Activated T-helper 2 cell treated with anti-CD3 and anti-CD28 coated beads, Interferon-gamma antibody, Interleukin-2, Interleukin-4, amounts not matched to agents 10 μg/mL and 5 μg/mL and 100 μg/mL, durations not matched to agents 14 hours and 24 hours and 36 hours (primary cell): Measurements from ENCODE around the gene MYL11. TPM values are rescaled to one million over a fixed set of nuclear protein-coding genes. Genes with fewer than 3 reads are reported as not detected.
A peak's percentile ranks its signal among the peaks of the same experiment; 100 is the strongest.

Source experiments
- DNase-seq: peaks from one replicate; pipeline ENCODE4 v3.0.0; 2021; ENCODE audit warnings: low spot score
- H3K27ac Mint-ChIP-seq: one replicate; pipeline ENCODE4 v1.8.0; 2021; ENCODE audit warnings: mixed read lengths
- H3K27me3 Mint-ChIP-seq: one replicate; pipeline ENCODE4 v1.8.0; 2021; ENCODE audit warnings: low read depth, mixed read lengths
- H3K36me3 Mint-ChIP-seq: one replicate; pipeline ENCODE4 v1.8.0; 2021; ENCODE audit warnings: low read depth, mixed read lengths
- H3K4me1 Mint-ChIP-seq: one replicate; pipeline ENCODE4 v1.8.0; 2021; ENCODE audit warnings: low read depth, mixed read lengths
- H3K4me3 Mint-ChIP-seq: one replicate; pipeline ENCODE4 v1.8.0; 2021; ENCODE audit warnings: low read depth, mild to moderate bottlenecking, moderate library complexity, mixed read lengths
- H3K9me3 Mint-ChIP-seq: one replicate; pipeline ENCODE4 v1.8.0; 2021; ENCODE audit warnings: mixed read lengths
- intact Hi-C: fragments of 100-400 bp; cut with micrococcal nuclease; formaldehyde crosslinking; loops from one replicate; pipeline ENCODE4 v1.15.1; 2023
- total RNA-seq: library from RNA; stranded (reverse); gene quantifications from 2 replicates; pipeline ENCODE4 v1.2.3, GENCODE V29; 2022

The MYL11 gene
- total RNA-seq, 1 donor from 2014 or later, result 4.3 TPM

DNA sequence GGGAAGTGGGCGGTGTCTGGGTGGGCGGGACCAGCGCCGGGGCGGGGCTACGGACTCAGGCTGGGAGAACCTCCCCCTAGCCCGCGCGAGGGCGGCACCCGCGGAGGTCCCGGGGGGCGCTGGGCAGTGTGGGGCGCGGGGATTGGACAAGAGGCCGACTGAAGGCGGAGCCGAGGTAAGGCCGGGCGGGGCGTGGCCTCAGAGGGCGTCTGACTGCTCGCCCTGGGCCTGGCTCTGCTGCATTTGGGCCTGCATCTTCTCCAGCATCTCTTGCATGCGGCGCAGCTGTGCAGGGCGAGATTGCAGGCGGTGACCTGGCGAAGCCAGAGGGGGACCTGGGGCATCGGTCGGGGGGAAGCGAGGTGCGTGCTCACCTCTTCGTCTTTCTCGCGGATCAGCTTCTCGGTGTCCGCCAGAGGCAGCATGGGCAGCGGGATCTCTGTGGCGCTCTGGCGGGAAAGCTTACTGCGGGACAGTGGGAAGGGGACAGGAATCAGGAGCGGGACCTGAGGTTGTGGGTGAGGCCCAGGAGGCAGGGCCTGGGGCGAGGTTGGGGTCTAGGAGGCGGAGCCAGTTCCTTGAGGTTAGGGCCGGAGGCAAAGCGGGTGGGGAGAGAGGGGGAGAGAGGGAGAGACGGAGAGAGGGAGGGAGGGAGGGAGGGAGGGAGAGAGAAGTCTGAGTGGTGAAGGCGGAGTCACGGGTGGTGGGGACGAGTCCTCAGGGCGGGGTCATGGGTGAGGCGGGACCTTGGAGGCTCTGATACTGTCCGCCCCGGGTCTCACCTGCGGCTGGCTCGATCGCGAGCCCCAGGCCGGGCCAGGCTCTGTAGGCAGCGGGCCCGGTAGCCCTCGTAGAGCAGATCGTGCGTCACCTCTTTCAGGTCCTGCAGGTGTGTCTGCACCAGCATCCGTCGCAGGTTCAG is 3.9 kb downstream of the MYL11 start:
- intact Hi-C loops, result loop anchor here (1.0 to 10.0 kb wide), 5 partner anchors 8 to 574 kb away; partner anchors contain the start of genes FBRS, ITGAL, MAZ and TBC1D10B
- H3K27ac Mint-ChIP-seq, result peak overlapping the region; percentile 99
- H3K4me3 Mint-ChIP-seq, result peak overlapping the region; percentile 81
- DNase-seq, result peak; percentile 97
- peaks cover 37% of the 10 kb centered on the region for H3K4me1 Mint-ChIP-seq
- no peaks in the 10 kb centered on the region for H3K9me3 Mint-ChIP-seq
- no peaks in the 10 kb centered on the region for H3K27me3 Mint-ChIP-seq
- peaks cover 33% of the 10 kb centered on the region for H3K36me3 Mint-ChIP-seq

DNA sequence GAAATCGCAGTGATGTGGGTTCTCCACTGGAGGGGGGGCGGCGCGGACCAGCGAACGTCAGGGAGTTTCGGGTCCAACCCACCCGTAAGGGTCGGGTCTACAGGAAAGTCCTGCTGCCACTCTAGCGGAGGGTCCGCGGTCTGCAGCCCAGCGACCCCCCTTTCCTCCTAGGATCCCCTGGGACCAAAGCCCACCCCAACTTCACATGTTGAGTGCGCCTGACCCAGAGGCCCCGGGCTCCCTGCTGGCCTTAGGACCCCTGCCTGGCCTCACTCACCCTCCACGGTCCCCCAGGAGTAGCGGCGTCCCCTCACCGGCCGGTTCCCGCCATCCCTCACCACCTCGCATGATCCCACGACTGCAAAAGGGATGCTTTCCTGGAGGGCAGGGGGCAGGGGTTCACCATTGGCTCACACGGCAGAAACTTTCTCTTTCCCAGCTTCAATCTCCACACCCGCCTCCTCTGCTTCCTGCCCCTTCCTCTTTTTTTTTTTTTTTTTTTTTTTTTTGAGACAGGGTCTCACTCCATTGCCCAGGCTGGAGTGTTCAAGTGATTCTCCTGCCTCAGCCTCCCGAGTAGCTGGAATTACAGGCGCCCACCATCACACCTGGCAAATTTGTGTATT is 4.7 kb downstream of the MYL11 start:
- Mint-ChIP-seq H3K36me3 (peaks cover 33% of the 10 kb centered on the region), H3K27ac (peak overlapping the region; percentile 99), H3K27me3 (no peaks in the 10 kb centered on the region), H3K9me3 (no peaks in the 10 kb centered on the region), H3K4me1 (peaks cover 41% of the 10 kb centered on the region), H3K4me3 (peak overlapping the region; percentile 81)
- no peak for DNase-seq
- intact Hi-C loops, result loop anchor here (2.0 to 10.0 kb wide), 4 partner anchors 28 to 574 kb away; partner anchors contain the start of genes FBRS, ITGAL, MAZ and ZNF771

DNA sequence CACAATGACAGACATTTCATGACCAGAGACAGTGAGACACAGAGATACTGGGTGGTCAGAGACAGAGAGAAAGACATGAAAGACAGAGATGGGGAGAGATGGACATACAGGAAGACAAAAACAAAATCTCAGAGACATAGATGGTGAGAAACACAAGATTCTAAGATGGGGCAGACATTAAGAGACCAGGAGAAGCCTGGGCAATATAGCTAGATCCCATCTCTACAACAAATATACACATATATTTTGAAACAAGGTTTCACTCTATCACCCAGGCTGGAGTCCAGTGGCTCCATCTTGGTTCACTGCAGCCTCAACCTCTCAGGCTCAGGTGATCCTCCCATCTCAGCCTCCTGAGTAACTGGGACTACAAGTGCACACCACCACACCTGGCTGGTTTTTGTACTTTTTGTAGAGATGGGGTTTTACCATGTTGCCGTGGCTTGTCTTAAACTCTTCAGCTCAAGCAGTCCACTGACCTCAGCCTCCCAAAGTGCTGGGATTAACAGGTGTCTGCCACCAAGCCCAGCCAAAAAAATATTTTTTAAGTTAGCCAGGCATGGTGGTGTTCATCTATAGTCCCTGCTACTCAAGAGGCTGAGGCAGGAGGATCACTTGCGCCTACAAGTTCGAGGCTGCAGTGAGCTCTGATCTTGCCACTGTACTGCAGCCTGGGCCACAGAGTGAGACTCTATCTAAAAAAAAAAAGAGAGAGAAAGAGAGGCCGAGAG is 5.6 kb downstream of the MYL11 start:
- peak overlapping the region; percentile 97 for H3K27ac Mint-ChIP-seq

DNA sequence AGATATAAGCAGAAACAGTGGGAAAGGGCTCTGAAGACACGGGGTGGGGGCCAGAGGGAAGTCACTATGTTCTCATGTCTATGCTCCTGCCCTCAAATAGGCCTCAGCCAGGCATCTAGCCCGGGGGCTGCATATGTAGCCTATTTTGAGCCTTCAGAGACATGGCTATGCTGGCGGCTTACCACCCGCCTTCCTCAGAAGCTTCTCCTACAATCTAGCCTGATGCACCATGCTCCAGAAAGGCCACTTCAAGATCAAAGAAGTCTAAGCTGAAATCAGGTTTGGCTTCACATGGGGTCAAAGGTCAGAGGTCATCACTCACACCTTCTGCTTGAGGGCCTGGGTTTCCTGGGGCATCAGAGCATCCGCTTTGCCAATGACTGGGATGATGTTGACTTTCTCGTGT is 6.2 kb downstream of the MYL11 start:
- H3K4me1 Mint-ChIP-seq, result peaks cover 41% of the 10 kb centered on the region
- DNase-seq, result no peak
- H3K27ac Mint-ChIP-seq, result peak overlapping the region; percentile 97
- H3K4me3 Mint-ChIP-seq, result peak overlapping the region; percentile 81
- no peaks in the 10 kb centered on the region for H3K27me3 Mint-ChIP-seq
- H3K9me3 Mint-ChIP-seq, result no peaks in the 10 kb centered on the region
- intact Hi-C loops, result no loop called here
- H3K36me3 Mint-ChIP-seq, result peaks cover 33% of the 10 kb centered on the region

More for the DNA sequence above, 5.6 kb downstream of the MYL11 start:
- intact Hi-C loops, result no loop called here
- Mint-ChIP-seq H3K4me3 (peak overlapping the region; percentile 81), H3K4me1 (peaks cover 41% of the 10 kb centered on the region), H3K27me3 (no peaks in the 10 kb centered on the region), H3K9me3 (no peaks in the 10 kb centered on the region), H3K36me3 (peaks cover 33% of the 10 kb centered on the region)
- DNase-seq, result no peak

DNA sequence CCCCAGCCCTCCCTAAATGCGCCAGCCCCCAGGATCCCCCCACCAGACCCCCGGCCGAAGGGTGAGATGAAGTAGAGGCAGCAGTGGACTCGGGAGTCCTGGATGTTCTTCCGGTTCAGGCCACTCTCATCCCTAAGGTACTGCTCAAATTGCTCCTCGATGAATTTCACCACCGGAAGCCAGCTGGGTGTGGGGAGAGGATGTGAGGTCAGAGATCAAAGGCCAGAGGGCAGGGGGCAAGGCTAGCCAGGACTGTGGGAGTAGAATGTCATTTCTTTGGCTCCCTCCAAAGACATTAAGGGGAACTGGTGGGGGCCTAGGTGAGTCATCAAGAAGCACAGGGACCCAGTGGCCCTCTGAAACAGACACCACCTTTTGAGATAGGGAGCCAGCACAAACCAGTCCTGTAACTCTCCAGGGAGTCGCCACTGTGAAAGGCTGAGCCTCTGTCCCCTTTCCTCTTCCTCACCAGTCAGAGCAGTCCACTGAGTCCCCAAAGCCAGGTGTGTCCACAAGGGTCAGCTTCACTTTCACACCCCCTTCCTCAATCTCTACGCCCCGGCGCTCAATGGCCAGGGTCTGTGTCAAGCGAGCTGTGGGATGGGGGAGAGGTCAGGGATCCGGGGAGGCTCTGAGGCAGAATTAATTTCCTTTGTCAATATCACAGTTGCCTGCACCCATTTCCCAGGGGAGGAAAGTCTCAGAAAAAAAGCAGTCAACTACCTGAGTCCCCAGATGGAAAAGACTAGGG is 6.9 kb downstream of the MYL11 start:
- Mint-ChIP-seq H3K27me3 (no peaks in the 10 kb centered on the region), H3K4me3 (peak overlapping the region; percentile 81), H3K9me3 (no peaks in the 10 kb centered on the region), H3K4me1 (peaks cover 41% of the 10 kb centered on the region), H3K36me3 (peaks cover 33% of the 10 kb centered on the region), H3K27ac (peak overlapping the region; percentile 97)
- no peak for DNase-seq
- intact Hi-C loops, result loop anchor here (1.0 kb wide), 1 partner anchor 14 kb away; the partner anchor contains the start of gene ZNF48

DNA sequence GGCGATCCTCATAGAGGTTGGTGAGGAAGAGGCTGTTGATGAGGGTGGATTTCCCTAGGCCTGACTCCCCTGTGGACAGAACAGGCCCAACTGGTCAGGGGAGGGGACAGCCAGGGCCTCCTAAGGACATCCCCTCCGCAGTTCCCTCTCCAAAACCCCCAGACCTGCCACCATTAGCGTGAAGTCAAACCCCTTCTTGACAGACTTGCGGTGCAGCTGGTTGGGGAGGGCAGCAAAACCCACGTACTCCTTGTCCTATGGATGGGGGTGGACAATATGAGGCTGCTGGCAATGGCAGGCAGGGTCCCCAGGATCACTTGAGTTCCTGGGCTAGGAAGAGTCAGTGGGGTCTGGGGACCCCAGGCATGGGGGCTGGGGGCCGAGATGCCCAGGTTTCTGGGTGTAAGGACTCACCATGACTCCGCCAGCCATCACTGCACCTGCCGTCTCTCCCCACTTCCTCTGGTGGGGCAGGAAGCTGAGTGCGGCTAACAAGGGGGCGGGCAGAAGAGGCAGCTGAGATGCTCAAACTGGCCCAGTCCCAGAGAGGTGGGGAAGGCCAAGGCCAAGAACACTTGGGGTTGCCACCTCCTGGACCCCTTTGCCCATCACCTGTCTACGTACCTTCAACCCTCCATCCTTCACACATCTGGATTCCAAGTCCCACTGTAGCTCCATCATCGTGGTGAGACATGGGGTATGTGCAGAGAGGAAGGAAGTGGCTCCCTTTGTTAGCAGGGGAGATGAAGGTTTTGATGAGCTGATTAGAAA is 7.7 kb downstream of the MYL11 start, which contains the start of gene SEPTIN1:
TSS of gene SEPTIN1 (minus strand) at position 451 of the 771 bp plus-strand sequence. CDS start at position 432, 19 bp downstream.
- Mint-ChIP-seq H3K27ac (peak within 1 kb of the TSS; percentile 97), H3K27me3 (no peaks in the 10 kb centered on the region), H3K4me1 (peaks cover 39% of the 10 kb centered on the region), H3K36me3 (peaks cover 33% of the 10 kb centered on the region), H3K9me3 (no peaks in the 10 kb centered on the region), H3K4me3 (peak within 1 kb of the TSS; percentile 81)
- intact Hi-C loops, result loop anchor here (1.0 kb wide), 1 partner anchor 13 kb away; the partner anchor contains the start of gene ZNF48
- DNase-seq, result peak; percentile 72

DNA sequence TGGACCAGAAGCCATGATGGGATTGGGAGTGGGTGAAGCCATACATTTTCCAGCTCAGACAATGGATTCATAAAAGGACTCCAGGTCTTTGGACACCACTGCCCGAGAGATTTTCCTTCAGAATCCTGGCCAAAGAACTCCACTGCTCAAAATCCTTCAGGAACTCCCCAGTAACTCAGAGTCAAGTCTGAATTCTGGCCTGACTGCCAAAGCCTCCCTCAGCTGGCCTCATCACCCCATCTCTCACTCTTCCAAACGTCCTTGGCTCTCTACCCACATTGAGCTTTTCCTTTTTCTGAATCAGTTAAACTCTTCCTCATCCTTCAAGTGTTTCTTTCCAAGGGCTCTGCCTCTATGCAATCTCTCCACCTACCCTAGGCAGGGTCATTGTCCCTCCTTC is 8.9 kb downstream of the MYL11 start:
- Mint-ChIP-seq H3K27me3 (no peaks in the 10 kb centered on the region), H3K4me3 (peak overlapping the region; percentile 81), H3K36me3 (peaks cover 29% of the 10 kb centered on the region), H3K4me1 (peaks cover 32% of the 10 kb centered on the region), H3K27ac (peak overlapping the region; percentile 97), H3K9me3 (no peaks in the 10 kb centered on the region)
- intact Hi-C loops, result no loop called here
- DNase-seq, result no peak

DNA sequence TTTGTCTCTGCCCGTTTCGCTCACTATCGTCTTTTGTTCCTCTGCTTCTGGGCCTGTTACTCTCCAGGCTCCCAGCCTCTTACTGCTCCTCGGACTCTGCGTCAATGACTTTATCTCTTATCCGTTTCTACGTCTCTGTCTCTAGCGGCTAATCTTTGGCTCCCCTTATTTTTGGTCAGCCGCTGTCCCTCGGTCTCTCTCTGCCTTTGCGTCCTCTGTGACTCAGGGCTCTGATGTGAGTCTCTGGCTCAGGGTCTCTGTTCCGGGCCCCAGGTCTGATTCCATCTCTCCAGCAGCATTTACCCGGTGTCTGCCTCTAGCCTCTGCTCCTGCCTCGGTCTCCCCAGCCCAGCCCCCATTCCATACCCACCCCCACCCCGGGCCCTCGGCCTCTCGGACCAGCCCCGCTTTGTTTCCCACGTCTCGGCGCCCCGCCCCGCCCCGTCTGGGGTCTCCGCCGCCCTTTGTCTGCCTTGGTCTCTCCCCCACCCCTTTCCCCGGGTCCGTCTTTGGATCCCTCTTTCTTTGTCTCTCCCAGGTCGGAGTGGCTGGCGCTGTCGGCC is 20.1 kb downstream of the MYL11 start:
- H3K27ac Mint-ChIP-seq, result peak overlapping the region; percentile 78
- peak overlapping the region; percentile 86 for H3K4me3 Mint-ChIP-seq
- no peaks in the 10 kb centered on the region for H3K9me3 Mint-ChIP-seq
- DNase-seq, result no peak
- H3K27me3 Mint-ChIP-seq, result no peaks in the 10 kb centered on the region
- intact Hi-C loops, result loop anchor here (1.0 kb wide), 1 partner anchor 12 kb away; the partner anchor contains the start of gene SEPTIN1
- H3K36me3 Mint-ChIP-seq, result peaks cover 28% of the 10 kb centered on the region
- H3K4me1 Mint-ChIP-seq, result peaks cover 26% of the 10 kb centered on the region

DNA sequence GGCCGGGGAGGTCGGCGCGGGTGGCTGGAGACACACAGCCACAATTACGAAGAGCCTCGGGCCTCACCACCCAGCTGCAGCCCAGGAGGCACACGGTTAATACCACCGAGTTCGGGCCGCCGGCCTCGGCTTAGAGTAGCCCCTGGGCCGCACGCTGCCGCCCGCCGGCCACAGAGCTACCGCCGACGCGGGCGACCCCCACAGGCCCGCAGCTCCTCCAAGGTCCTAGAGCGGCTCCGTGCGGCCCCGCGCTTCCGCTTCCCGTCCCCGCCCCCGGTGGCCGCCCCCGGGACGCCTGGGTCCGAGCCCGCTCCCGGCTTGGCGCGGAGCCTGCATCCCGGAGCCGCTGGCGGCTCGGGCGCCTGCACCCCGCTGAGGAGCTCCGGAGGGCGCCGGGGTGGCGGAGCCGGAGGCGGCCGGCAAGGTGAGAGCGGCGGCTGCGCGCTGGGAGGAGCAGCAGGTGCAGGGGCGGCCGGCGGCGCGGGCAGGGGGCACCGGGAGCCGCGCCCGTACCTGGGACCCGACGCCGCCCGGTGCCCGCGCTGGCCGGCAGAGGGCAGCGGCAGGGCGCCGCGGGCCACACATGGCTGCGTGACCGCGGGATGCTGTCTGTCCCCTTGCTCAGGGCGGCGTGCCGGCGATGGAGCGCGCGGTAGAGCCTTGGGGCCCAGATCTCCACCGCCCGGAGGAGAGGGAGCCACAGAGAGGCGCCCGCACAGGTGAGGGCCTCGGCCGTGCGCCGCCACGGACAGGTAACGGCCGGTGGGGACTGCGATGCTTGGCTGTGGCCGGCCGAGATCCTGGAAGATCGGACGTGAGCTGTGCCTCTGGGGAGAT is 20.8 kb downstream of the MYL11 start, which contains the start of gene ZNF48:
TSS of gene ZNF48 (plus strand) at position 266 of the 837 bp plus-strand sequence. CDS start at position 641, 375 bp downstream.
- intact Hi-C loops, result loop anchor here (1.0 kb wide), 1 partner anchor 13 kb away; the partner anchor contains the start of gene SEPTIN1
- H3K36me3 Mint-ChIP-seq, result peaks cover 28% of the 10 kb centered on the region
- no peaks in the 10 kb centered on the region for H3K9me3 Mint-ChIP-seq
- DNase-seq, result peak; percentile 41
- peaks cover 33% of the 10 kb centered on the region for H3K4me1 Mint-ChIP-seq
- peak within 1 kb of the TSS; percentile 88 for H3K27ac Mint-ChIP-seq
- no peaks in the 10 kb centered on the region for H3K27me3 Mint-ChIP-seq
- H3K4me3 Mint-ChIP-seq, result peak within 1 kb of the TSS; percentile 87

DNA sequence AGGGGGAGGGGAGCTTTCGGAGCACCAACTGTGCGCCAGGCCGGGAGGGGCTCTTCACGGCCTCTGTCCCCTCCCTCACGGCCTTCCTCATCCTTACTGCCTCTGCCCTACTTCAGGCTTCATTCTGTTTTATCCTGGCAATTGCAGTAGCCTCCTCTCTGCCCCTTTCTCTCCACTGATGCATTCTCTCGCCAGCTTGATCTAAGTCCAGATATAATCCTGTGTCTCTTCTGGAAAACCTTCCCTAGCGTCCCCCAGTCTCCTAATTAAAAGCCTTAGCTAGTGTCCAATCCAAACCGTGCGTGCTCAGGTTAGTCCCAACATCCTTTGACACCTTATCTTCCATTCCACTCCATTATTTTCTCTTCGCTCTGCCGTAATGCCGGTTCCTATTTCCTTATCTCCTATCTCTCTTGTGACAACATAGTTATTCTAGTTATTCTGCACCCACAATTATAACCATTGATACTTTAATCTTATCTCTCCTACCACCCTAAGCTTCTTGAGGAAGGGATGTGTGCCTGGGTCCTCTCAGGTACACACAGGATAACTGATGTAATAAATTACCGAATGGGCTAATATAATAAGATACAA is 21.5 kb downstream of the MYL11 start:
- Mint-ChIP-seq H3K27me3 (no peaks in the 10 kb centered on the region), H3K9me3 (no peaks in the 10 kb centered on the region), H3K27ac (peak overlapping the region; percentile 88), H3K36me3 (peaks cover 28% of the 10 kb centered on the region), H3K4me1 (peaks cover 37% of the 10 kb centered on the region), H3K4me3 (peak overlapping the region; percentile 87)
- DNase-seq, result no peak
- intact Hi-C loops, result loop anchor here (1.0 kb wide), 1 partner anchor 14 kb away; the partner anchor contains the start of gene SEPTIN1
